HG02973 (cell line): Measurements from ENCODE around the gene USH2A.

Experiments
- ATAC-seq: cut with Tn5 transposase; IDR thresholded peaks from one replicate; pipeline ENCODE4 v1.9.1; 2021; ENCODE audit warnings: moderate library complexity; ENCODE audit not compliant: unreplicated experiment

Gene USH2A

GRCh38 chr1:216293683-216294082, 129.6 kb downstream of the USH2A start:
- ATAC-seq, result no peak

GRCh38 chr1:216290074-216290473, 133.2 kb downstream of the USH2A start:
- no peak for ATAC-seq

- no peak for ATAC-seq
Observed at GRCh38 chr1:216285052-216285451, 138.2 kb downstream of the USH2A start.

GRCh38 chr1:216281757-216282156, 141.5 kb downstream of the USH2A start:
- no peak for ATAC-seq

- no peak for ATAC-seq
Observed at GRCh38 chr1:216270086-216270773, 153.0 kb downstream of the USH2A start.

GRCh38 chr1:216261631-216262030, 161.6 kb downstream of the USH2A start:
- no peak for ATAC-seq

GRCh38 chr1:216258856-216259255, 164.4 kb downstream of the USH2A start:
- no peak for ATAC-seq

- no peak for ATAC-seq
Observed at GRCh38 chr1:216258386-216258785, 164.9 kb downstream of the USH2A start.

GRCh38 chr1:216250861-216251260, 172.4 kb downstream of the USH2A start:
- ATAC-seq, result no peak

- ATAC-seq, result no peak
Observed at GRCh38 chr1:216248628-216249027, 174.6 kb downstream of the USH2A start.

- ATAC-seq, result no peak
Observed at GRCh38 chr1:216247937-216248336, 175.3 kb downstream of the USH2A start.

GRCh38 chr1:216246577-216247203, 176.6 kb downstream of the USH2A start:
- no peak for ATAC-seq

- ATAC-seq, result no peak
Observed at GRCh38 chr1:216238844-216239243, 184.4 kb downstream of the USH2A start.

GRCh38 chr1:216237927-216238542, 185.2 kb downstream of the USH2A start:
- no peak for ATAC-seq

GRCh38 chr1:216224233-216224632, 199.0 kb downstream of the USH2A start:
- ATAC-seq, result no peak

- no peak for ATAC-seq
Observed at GRCh38 chr1:216223486-216223885, 199.8 kb downstream of the USH2A start.

- ATAC-seq, result no peak
Observed at GRCh38 chr1:216222288-216222687, 201.0 kb downstream of the USH2A start.

- peak; percentile 100 for ATAC-seq
Observed at GRCh38 chr1:216221260-216221700, 202.0 kb downstream of the USH2A start.

GRCh38 chr1:216216305-216216704, 206.9 kb downstream of the USH2A start:
- no peak for ATAC-seq

- ATAC-seq, result no peak
Observed at GRCh38 chr1:216215169-216215568, 208.1 kb downstream of the USH2A start.

- no peak for ATAC-seq
Observed at GRCh38 chr1:216212826-216213225, 210.4 kb downstream of the USH2A start.

- ATAC-seq, result no peak
Observed at GRCh38 chr1:216210081-216210480, 213.2 kb downstream of the USH2A start.
